ENCODE data around the gene SLITRK1.

SLITRK1 gene, protein sequence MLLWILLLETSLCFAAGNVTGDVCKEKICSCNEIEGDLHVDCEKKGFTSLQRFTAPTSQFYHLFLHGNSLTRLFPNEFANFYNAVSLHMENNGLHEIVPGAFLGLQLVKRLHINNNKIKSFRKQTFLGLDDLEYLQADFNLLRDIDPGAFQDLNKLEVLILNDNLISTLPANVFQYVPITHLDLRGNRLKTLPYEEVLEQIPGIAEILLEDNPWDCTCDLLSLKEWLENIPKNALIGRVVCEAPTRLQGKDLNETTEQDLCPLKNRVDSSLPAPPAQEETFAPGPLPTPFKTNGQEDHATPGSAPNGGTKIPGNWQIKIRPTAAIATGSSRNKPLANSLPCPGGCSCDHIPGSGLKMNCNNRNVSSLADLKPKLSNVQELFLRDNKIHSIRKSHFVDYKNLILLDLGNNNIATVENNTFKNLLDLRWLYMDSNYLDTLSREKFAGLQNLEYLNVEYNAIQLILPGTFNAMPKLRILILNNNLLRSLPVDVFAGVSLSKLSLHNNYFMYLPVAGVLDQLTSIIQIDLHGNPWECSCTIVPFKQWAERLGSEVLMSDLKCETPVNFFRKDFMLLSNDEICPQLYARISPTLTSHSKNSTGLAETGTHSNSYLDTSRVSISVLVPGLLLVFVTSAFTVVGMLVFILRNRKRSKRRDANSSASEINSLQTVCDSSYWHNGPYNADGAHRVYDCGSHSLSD

DNA sequence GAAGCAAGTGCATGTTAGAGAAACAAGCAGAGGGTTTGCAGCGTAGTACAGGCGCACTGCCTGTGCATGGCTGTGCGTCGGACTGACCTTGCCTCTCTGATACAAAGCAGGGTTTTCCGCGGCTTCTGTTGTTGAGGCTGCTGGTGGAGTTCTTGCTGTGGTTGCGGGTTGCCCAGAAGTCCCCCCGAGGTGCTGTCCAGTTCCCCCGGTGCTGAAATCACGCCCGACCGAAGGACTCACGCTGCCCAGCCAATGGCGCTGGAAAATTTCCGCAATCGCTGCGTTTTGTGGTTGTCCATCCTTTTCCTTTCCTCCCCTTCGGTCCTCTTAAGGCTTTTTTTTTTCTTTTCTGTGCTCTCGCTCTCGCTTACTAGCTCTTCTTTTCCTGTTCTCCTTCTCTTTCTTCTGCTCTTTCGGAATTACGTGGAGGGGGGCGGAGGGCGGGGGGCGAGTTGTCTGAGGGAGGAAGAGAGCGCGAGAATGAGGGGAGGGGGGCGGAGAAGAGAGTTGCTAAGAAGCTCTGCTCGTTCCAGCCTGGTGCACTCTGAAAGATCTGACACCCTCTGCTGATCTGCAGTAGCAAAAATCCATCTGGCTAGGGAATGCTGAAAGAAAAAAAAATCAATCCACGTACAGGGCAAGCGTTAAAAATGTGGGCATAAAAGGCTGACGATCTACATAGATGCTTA is at the start of gene SLITRK1:
SLITRK1 (minus strand) TSS at position 558 of the 689 bp plus-strand sequence. CDS start 967 bp downstream, outside the sequence.
- Histone ChIP-seq H4K20me1 (ENCODE audit: insufficient read depth, low read length) (no peaks in the 10 kb centered on the region), H3K4me1 (ENCODE audit: insufficient read depth, low read length, severe bottlenecking) (no peaks in the 10 kb centered on the region), H3K36me3 (ENCODE audit: insufficient read depth, low read length) (no peaks in the 10 kb centered on the region), H3K9ac (ENCODE audit: low read length) (no peak within 1 kb of the TSS), H3K79me2 (ENCODE audit: insufficient read depth, low read length) (no peaks in the 10 kb centered on the region), H3K27ac (ENCODE audit: low read depth, low read length, poor library complexity, severe bottlenecking) (no peak within 1 kb of the TSS), H3K9me3 (ENCODE audit: low read length) (no peaks in the 10 kb centered on the region), H3K4me3 (ENCODE audit: low read depth, low read length, poor library complexity, severe bottlenecking) (no peak within 1 kb of the TSS), H3K4me2 (ENCODE audit: low read length) (no peak within 1 kb of the TSS), H3F3A (ENCODE audit: insufficient read depth, low read length) (no peaks in the 10 kb centered on the region; the same call in 1 of the 2 replicates), H3K9me2 (ENCODE audit: low read depth, low read length) (no peaks in the 10 kb centered on the region), H3K27me3 (ENCODE audit: insufficient read depth, low read length) (no peaks in the 10 kb centered on the region), H2AFZ (ENCODE audit: low read length) (no peak within 1 kb of the TSS)
- TF ChIP-seq, protein P1, sequence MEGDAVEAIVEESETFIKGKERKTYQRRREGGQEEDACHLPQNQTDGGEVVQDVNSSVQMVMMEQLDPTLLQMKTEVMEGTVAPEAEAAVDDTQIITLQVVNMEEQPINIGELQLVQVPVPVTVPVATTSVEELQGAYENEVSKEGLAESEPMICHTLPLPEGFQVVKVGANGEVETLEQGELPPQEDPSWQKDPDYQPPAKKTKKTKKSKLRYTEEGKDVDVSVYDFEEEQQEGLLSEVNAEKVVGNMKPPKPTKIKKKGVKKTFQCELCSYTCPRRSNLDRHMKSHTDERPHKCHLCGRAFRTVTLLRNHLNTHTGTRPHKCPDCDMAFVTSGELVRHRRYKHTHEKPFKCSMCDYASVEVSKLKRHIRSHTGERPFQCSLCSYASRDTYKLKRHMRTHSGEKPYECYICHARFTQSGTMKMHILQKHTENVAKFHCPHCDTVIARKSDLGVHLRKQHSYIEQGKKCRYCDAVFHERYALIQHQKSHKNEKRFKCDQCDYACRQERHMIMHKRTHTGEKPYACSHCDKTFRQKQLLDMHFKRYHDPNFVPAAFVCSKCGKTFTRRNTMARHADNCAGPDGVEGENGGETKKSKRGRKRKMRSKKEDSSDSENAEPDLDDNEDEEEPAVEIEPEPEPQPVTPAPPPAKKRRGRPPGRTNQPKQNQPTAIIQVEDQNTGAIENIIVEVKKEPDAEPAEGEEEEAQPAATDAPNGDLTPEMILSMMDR (IDR thresholded peaks at IDR 0.05; ENCODE audit: low read length): no peak
- TF ChIP-seq EZH2 (IDR thresholded peaks at IDR 0.05; ENCODE audit: borderline replicate concordance, low read length): no peak

DNA sequence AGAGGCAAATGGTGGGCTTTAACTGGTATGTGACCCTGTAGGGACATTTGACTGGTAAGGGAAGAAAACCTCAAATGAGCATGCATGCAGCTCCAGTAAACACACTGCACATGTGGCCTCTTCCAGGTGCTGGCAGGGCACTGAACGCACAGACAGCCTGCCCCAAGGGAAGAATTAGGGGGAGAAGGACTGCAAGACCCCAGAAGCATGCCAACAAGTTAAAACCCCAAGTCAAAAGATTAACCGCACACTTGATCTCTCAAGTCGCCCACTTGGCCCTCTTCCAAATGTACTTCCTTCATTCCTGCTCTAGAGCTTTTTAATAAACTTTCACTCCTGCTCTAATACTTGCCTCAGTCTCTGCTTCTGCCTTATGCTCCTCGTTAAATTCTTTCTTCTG is 46.9 kb upstream of the SLITRK1 start:
- H3F3A ChIP-seq (ENCODE audit: insufficient read depth, low read length): no peaks in the 10 kb centered on the region
- no peak overlapping the region for H3K4me3 ChIP-seq (ENCODE audit: low read depth, low read length, poor library complexity, severe bottlenecking)
- H3K9ac ChIP-seq (ENCODE audit: low read length): no peak overlapping the region
- no peaks in the 10 kb centered on the region for H3K9me3 ChIP-seq (ENCODE audit: low read length)
- no peaks in the 10 kb centered on the region for H3K9me2 ChIP-seq (ENCODE audit: low read depth, low read length)
- no peaks in the 10 kb centered on the region for H3K79me2 ChIP-seq (ENCODE audit: insufficient read depth, low read length)
- H3K27me3 ChIP-seq (ENCODE audit: insufficient read depth, low read length): no peaks in the 10 kb centered on the region
- no peak overlapping the region for H3K27ac ChIP-seq (ENCODE audit: low read depth, low read length, poor library complexity, severe bottlenecking)
- no peak overlapping the region for H3K4me2 ChIP-seq (ENCODE audit: low read length)
- TF ChIP-seq, protein P1 (IDR thresholded peaks at IDR 0.05; ENCODE audit: low read length): no peak
- TF ChIP-seq EZH2 (IDR thresholded peaks at IDR 0.05; ENCODE audit: borderline replicate concordance, low read length): no peak
- no peaks in the 10 kb centered on the region for H3K36me3 ChIP-seq (ENCODE audit: insufficient read depth, low read length)
- H3K4me1 ChIP-seq (ENCODE audit: insufficient read depth, low read length, severe bottlenecking): no peaks in the 10 kb centered on the region
- H4K20me1 ChIP-seq (ENCODE audit: insufficient read depth, low read length): no peaks in the 10 kb centered on the region
- H2AFZ ChIP-seq (ENCODE audit: low read length): no peak overlapping the region

DNA sequence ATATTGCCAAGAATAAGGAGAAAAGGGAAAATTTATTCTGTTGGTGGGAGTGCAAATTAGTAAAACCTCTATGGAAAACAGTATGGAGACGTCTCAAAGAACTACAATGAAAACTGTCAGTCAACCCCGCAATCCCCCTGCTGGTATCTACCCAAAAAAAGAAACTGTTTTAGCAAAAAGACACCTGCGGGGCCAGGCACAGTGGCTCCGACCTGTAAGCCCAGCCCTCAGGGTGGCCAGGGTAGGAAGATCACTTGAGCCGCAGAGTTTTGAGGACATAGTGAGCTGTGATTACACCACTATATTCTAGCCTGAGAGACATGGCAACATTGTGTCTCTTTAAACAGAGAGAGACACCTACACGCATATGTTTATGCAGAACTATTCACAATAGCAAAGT is 37.5 kb upstream of the SLITRK1 start:
- H3K9me2 ChIP-seq (ENCODE audit: low read depth, low read length): no peaks in the 10 kb centered on the region
- TF ChIP-seq, protein P1 (IDR thresholded peaks at IDR 0.05; ENCODE audit: low read length): no peak
- no peak overlapping the region for H3K27ac ChIP-seq (ENCODE audit: low read depth, low read length, poor library complexity, severe bottlenecking)
- no peak overlapping the region for H2AFZ ChIP-seq (ENCODE audit: low read length)
- no peak overlapping the region for H3K4me3 ChIP-seq (ENCODE audit: low read depth, low read length, poor library complexity, severe bottlenecking)
- H3K79me2 ChIP-seq (ENCODE audit: insufficient read depth, low read length): no peaks in the 10 kb centered on the region
- H4K20me1 ChIP-seq (ENCODE audit: insufficient read depth, low read length): no peaks in the 10 kb centered on the region
- no peaks in the 10 kb centered on the region for H3K27me3 ChIP-seq (ENCODE audit: insufficient read depth, low read length)
- no peak overlapping the region for H3K9ac ChIP-seq (ENCODE audit: low read length)
- no peaks in the 10 kb centered on the region for H3F3A ChIP-seq (ENCODE audit: insufficient read depth, low read length)
- no peaks in the 10 kb centered on the region for H3K36me3 ChIP-seq (ENCODE audit: insufficient read depth, low read length)
- H3K9me3 ChIP-seq (ENCODE audit: low read length): no peaks in the 10 kb centered on the region
- no peak overlapping the region for H3K4me2 ChIP-seq (ENCODE audit: low read length)
- no peaks in the 10 kb centered on the region for H3K4me1 ChIP-seq (ENCODE audit: insufficient read depth, low read length, severe bottlenecking)

All from OCI-LY1 (cell line).